Fibroblast of villous mesenchyme (primary cell): Measurements from ENCODE around the gene ELMO3. TPM values are rescaled to one million over a fixed set of nuclear protein-coding genes. Genes with fewer than 3 reads are reported as not detected.

Experiments used
- DNase-seq: peaks from one replicate; pipeline ENCODE4 v3.0.0-alpha.2; 2010; ENCODE audit warnings: low read depth
- H3K4me3 ChIP-seq: 2 replicates; pipeline ENCODE4 v1.5.1; 2011; ENCODE audit warnings: low read depth, mild to moderate bottlenecking, low read length
- CTCF ChIP-seq: IDR thresholded peaks from 2 replicates; pipeline ENCODE4 v1.5.1; 2012; ENCODE audit warnings: low read depth, mild to moderate bottlenecking, low read length; ENCODE audit not compliant: insufficient read depth
- total RNA-seq: library from RNA; depleted of rRNA; stranded (reverse); fragments of >200 nt; gene quantifications from 2 replicates; pipeline ENCODE4 v1.2.3, GENCODE V29; 2012

ELMO3 gene
- total RNA-seq, 1 donor: 0.43 TPM

GRCh38 chr16:67246756-67247191, 47.8 kb downstream of the ELMO3 start:
- TF ChIP-seq CTCF: no peak
- peak; percentile 17 for DNase-seq
- peak overlapping the region; percentile 82 for H3K4me3 ChIP-seq

GRCh38 chr16:67247192-67248072, 48.5 kb downstream of the ELMO3 start, which contains the start of gene FHOD1:
Gene FHOD1, minus strand, starts transcription at chr16:67247481. Its CDS starts 71 bp downstream, at chr16:67247410.
- peak; percentile 95 for DNase-seq
- TF ChIP-seq CTCF: no peak
- H3K4me3 ChIP-seq: peak within 1 kb of the TSS; percentile 82

GRCh38 chr16:67248073-67248400, 49.1 kb downstream of the ELMO3 start:
- no peak for TF ChIP-seq CTCF
- no peak for DNase-seq
- peak overlapping the region; percentile 65 for H3K4me3 ChIP-seq

GRCh38 chr16:67248401-67249177, 49.7 kb downstream of the ELMO3 start, which contains the start of gene SLC9A5:
Gene SLC9A5, plus strand, starts transcription at chr16:67248979. Its CDS starts 36 bp downstream, at chr16:67249015.
- DNase-seq: no peak
- peak within 1 kb of the TSS; percentile 65 for H3K4me3 ChIP-seq
- TF ChIP-seq CTCF: peak; percentile 7

GRCh38 chr16:67249178-67250044, 50.5 kb downstream of the ELMO3 start:
- H3K4me3 ChIP-seq: peak overlapping the region; percentile 65
- TF ChIP-seq CTCF: no peak
- DNase-seq: no peak

GRCh38 chr16:67250045-67250327, 51.1 kb downstream of the ELMO3 start:
- H3K4me3 ChIP-seq: no peak overlapping the region
- TF ChIP-seq CTCF: no peak
- DNase-seq: no peak
